ENCODE data around the gene SCGB1A1.

DNA sequence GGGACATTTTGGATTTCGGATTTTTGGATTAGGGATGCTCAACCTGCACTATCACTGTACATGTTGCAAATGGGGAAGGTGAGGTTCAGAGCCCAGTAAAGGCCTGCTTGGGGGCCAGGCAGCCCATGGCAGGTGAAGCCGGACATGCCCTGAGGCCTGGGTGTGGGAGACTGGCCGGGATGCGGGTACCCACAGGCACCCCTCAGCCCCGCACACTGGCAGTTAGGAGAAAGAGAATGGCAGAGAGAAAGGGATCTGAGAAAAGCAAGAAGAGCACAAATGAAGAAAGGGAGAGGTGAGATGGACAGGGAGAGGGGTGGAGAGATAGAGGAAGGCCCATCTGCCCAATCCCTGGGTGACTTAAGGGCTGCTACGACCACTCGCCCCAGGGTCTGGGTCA lies 52.8 kb downstream of the SCGB1A1 start:
- no peak for TF ChIP-seq POLR2A (IDR thresholded peaks at IDR 0.05)
- TF ChIP-seq, protein P1, sequence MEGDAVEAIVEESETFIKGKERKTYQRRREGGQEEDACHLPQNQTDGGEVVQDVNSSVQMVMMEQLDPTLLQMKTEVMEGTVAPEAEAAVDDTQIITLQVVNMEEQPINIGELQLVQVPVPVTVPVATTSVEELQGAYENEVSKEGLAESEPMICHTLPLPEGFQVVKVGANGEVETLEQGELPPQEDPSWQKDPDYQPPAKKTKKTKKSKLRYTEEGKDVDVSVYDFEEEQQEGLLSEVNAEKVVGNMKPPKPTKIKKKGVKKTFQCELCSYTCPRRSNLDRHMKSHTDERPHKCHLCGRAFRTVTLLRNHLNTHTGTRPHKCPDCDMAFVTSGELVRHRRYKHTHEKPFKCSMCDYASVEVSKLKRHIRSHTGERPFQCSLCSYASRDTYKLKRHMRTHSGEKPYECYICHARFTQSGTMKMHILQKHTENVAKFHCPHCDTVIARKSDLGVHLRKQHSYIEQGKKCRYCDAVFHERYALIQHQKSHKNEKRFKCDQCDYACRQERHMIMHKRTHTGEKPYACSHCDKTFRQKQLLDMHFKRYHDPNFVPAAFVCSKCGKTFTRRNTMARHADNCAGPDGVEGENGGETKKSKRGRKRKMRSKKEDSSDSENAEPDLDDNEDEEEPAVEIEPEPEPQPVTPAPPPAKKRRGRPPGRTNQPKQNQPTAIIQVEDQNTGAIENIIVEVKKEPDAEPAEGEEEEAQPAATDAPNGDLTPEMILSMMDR (IDR thresholded peaks at IDR 0.05) = no peak
